Sigmoid colon (tissue), 4 donors: ENCODE data around the gene NBEAL2.

Experiments used
- EP300 ChIP-seq, 4 donors: sonication (generic); formaldehyde crosslinking; IDR thresholded peaks; one replicate each; pipeline ENCODE4 v1.6.1; 2017; ENCODE audit warnings: antibody characterized with exemption in 4 of 4
- POLR2A ChIP-seq, 2 donors: fragments of 450-650 bp; IDR thresholded peaks; one replicate each; pipeline ENCODE4 v1.6.1; 2016; ENCODE audit warnings: antibody characterized with exemption in 2 of 2, mild to moderate bottlenecking in 2 of 2, moderate library complexity in 2 of 2
- POLR2AphosphoS5 ChIP-seq, 4 donors: sonication (generic); formaldehyde crosslinking; IDR thresholded peaks; one replicate each; pipeline ENCODE4 v1.6.1; 2017; ENCODE audit warnings: antibody characterized with exemption in 4 of 4
- TF ChIP-seq, protein P1 (sequence below), 4 experiments: fragments of 450-650 bp in 3 of 4; fragments of 200-600 bp in 1 of 4; IDR thresholded peaks; one replicate each; pipeline ENCODE4 v1.5.1; 2016 to 2019; ENCODE audit warnings: antibody characterized with exemption in 4 of 4, mild to moderate bottlenecking in 3 of 4, moderate library complexity in 2 of 4

DNA sequence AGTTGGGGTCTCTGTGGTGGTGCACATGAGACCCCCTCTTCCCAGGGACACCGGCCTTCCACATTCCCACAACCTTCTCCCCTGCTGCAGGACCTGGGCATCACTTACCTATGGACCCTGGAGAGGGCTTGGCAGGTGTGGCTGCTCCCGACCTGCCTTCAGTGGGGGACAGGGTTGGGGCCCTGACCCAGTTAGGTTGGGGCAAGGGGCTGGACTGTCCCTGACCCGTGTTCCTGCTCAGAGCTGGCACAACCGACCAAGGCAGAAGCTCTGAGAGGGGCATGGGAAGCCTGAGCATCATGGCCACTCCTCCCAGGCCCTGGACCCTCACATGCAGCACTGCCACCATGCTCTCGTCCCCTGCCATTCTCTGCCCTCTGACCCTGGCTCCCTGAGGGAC, 6.1 kb downstream of the NBEAL2 start:
- TF ChIP-seq, protein P1, sequence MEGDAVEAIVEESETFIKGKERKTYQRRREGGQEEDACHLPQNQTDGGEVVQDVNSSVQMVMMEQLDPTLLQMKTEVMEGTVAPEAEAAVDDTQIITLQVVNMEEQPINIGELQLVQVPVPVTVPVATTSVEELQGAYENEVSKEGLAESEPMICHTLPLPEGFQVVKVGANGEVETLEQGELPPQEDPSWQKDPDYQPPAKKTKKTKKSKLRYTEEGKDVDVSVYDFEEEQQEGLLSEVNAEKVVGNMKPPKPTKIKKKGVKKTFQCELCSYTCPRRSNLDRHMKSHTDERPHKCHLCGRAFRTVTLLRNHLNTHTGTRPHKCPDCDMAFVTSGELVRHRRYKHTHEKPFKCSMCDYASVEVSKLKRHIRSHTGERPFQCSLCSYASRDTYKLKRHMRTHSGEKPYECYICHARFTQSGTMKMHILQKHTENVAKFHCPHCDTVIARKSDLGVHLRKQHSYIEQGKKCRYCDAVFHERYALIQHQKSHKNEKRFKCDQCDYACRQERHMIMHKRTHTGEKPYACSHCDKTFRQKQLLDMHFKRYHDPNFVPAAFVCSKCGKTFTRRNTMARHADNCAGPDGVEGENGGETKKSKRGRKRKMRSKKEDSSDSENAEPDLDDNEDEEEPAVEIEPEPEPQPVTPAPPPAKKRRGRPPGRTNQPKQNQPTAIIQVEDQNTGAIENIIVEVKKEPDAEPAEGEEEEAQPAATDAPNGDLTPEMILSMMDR (IDR thresholded peaks at IDR 0.05): no peak
- TF ChIP-seq POLR2AphosphoS5 (IDR thresholded peaks at IDR 0.05) (no peak), POLR2A (IDR thresholded peaks at IDR 0.05) (no peak), EP300 (IDR thresholded peaks at IDR 0.05) (no peak)
